HEK293 (cell line): ENCODE results near the gene CEP112.

ENCODE experiments used
- CTCF ChIA-PET: fragments of 350-600 bp; formaldehyde crosslinking; extraction: SDS; loops from one replicate; lab custom pipeline; 2021; ENCODE audit warnings: antibody characterized with exemption; lab: Yijun Ruan, JAX
- POLR2A ChIA-PET: fragments of 300-600 bp; formaldehyde crosslinking; extraction: SDS; loops from one replicate; lab custom pipeline; 2020; ENCODE audit warnings: antibody characterized with exemption, inconsistent platforms; lab: Yijun Ruan, JAX
- H3K27ac ChIP-seq: fragments of 200-500 bp; sonication (Bioruptor generic); 2 replicates; pipeline ENCODE4 v1.5.1; 2014; ENCODE audit warnings: low read depth, low read length, control low read depth, inconsistent platforms; ENCODE audit errors: extremely low read depth
- H3K36me3 ChIP-seq, 2 experiments: fragments of 200-500 bp in 1 of 2; sonication (Bioruptor generic) in 1 of 2; 1 replicate in 1 of 2; 2 replicates in 1 of 2; pipeline ENCODE4 v1.5.1; 2014 to 2017; ENCODE audit warnings: inconsistent platforms in 2 of 2, low read length in 2 of 2; ENCODE audit not compliant: control insufficient read depth in 2 of 2, insufficient read depth in 1 of 2
- H3K4me1 ChIP-seq: fragments of 200-500 bp; sonication (Bioruptor generic); 2 replicates; pipeline ENCODE4 v1.5.1; 2014; ENCODE audit warnings: mild to moderate bottlenecking, low read length, inconsistent platforms; ENCODE audit not compliant: control insufficient read depth, insufficient read depth
- H3K4me3 ChIP-seq: 2 replicates; pipeline ENCODE4 v1.5.1; 2011; ENCODE audit warnings: low read depth, mild to moderate bottlenecking, control low read depth, low read length, moderate library complexity
- H3K9me3 ChIP-seq: fragments of 200-500 bp; sonication (Bioruptor generic); 2 replicates; pipeline ENCODE4 v1.5.1; 2014; ENCODE audit warnings: low read depth, low read length, inconsistent platforms; ENCODE audit not compliant: control insufficient read depth, insufficient read depth
- BCL11B ChIP-seq: fragments of 450-650 bp; formaldehyde crosslinking; IDR thresholded peaks from 2 replicates; pipeline ENCODE4 v1.5.1; 2016; ENCODE audit warnings: low read depth, missing biosample characterization, missing genetic modification characterization
- GLI2 ChIP-seq: fragments of 450-650 bp; formaldehyde crosslinking; IDR thresholded peaks from 2 replicates; pipeline ENCODE4; 2017; ENCODE audit warnings: missing biosample characterization, missing genetic modification characterization, low read depth, borderline replicate concordance
- GLIS1 ChIP-seq: fragments of 450-650 bp; formaldehyde crosslinking; IDR thresholded peaks from 2 replicates; pipeline ENCODE4 v1.5.1; 2016; ENCODE audit warnings: missing biosample characterization, missing genetic modification characterization
- KLF1 ChIP-seq: fragments of 450-650 bp; formaldehyde crosslinking; IDR thresholded peaks from 2 replicates; pipeline ENCODE4 v1.5.1; 2016; ENCODE audit warnings: missing biosample characterization, missing genetic modification characterization
- SCRT1 ChIP-seq: fragments of 450-650 bp; formaldehyde crosslinking; IDR thresholded peaks from 2 replicates; pipeline ENCODE4 v1.5.1; 2016; ENCODE audit warnings: missing biosample characterization, missing genetic modification characterization, borderline replicate concordance
- SP7 ChIP-seq: fragments of 450-650 bp; formaldehyde crosslinking; IDR thresholded peaks from 2 replicates; pipeline ENCODE4 v1.5.1; 2016; ENCODE audit warnings: missing biosample characterization, missing genetic modification characterization
- TCF7L2 ChIP-seq: IDR thresholded peaks from 2 replicates; pipeline ENCODE4 v1.6.1; 2011; ENCODE audit warnings: low read depth, mild to moderate bottlenecking, inconsistent platforms, low read length, moderate library complexity, borderline replicate concordance
- YY2 ChIP-seq: fragments of 450-650 bp; formaldehyde crosslinking; IDR thresholded peaks from 2 replicates; pipeline ENCODE4 v1.5.1; 2016; ENCODE audit warnings: missing biosample characterization, missing genetic modification characterization
- ZEB2 ChIP-seq: fragments of 450-650 bp; formaldehyde crosslinking; IDR thresholded peaks from 2 replicates; pipeline ENCODE4 v1.5.1; 2016; ENCODE audit warnings: missing biosample characterization, missing genetic modification characterization
- ZFP3 ChIP-seq: fragments of 450-650 bp; formaldehyde crosslinking; IDR thresholded peaks from 2 replicates; pipeline ENCODE4 v1.5.1; 2016; ENCODE audit warnings: low read depth, missing biosample characterization, missing genetic modification characterization
- ZFP69B ChIP-seq: fragments of 450-650 bp; formaldehyde crosslinking; IDR thresholded peaks from 2 replicates; pipeline ENCODE4 v1.5.1; 2016; ENCODE audit warnings: missing biosample characterization, missing genetic modification characterization
- ZNF133 ChIP-seq: fragments of 450-650 bp; formaldehyde crosslinking; IDR thresholded peaks from 2 replicates; pipeline ENCODE4 v1.5.1; 2016; ENCODE audit warnings: missing biosample characterization, missing genetic modification characterization
- ZNF146 ChIP-seq: fragments of 450-650 bp; formaldehyde crosslinking; IDR thresholded peaks from 2 replicates; pipeline ENCODE4 v1.5.1; 2016; ENCODE audit warnings: missing biosample characterization, missing genetic modification characterization
- ZNF221 ChIP-seq: fragments of 450-650 bp; formaldehyde crosslinking; IDR thresholded peaks from 2 replicates; pipeline ENCODE4 v1.5.1; 2017; ENCODE audit warnings: missing biosample characterization, missing genetic modification characterization, borderline replicate concordance
- ZNF23 ChIP-seq: fragments of 450-650 bp; formaldehyde crosslinking; IDR thresholded peaks from 2 replicates; pipeline ENCODE4 v1.5.1; 2016; ENCODE audit warnings: missing biosample characterization, missing genetic modification characterization, borderline replicate concordance
- ZNF37A ChIP-seq: fragments of 450-650 bp; IDR thresholded peaks from 2 replicates; pipeline ENCODE4 v1.5.1; 2018; ENCODE audit warnings: missing biosample characterization, missing genetic modification characterization
- ZNF529 ChIP-seq: fragments of 450-650 bp; formaldehyde crosslinking; IDR thresholded peaks from 2 replicates; pipeline ENCODE4 v1.5.1; 2017; ENCODE audit warnings: missing genetic modification characterization, missing biosample characterization; ENCODE audit not compliant: insufficient replicate concordance
- ZNF530 ChIP-seq: fragments of 450-650 bp; formaldehyde crosslinking; IDR thresholded peaks from 2 replicates; pipeline ENCODE4 v1.5.1; 2016; ENCODE audit warnings: low read depth, missing biosample characterization, missing genetic modification characterization
- ZNF544 ChIP-seq: fragments of 450-650 bp; formaldehyde crosslinking; IDR thresholded peaks from 2 replicates; pipeline ENCODE4 v1.5.0; 2017; ENCODE audit warnings: missing biosample characterization, missing genetic modification characterization
- ZNF549 ChIP-seq: fragments of 450-650 bp; IDR thresholded peaks from 2 replicates; pipeline ENCODE4 v1.5.1; 2018; ENCODE audit warnings: missing biosample characterization, missing genetic modification characterization, mild to moderate bottlenecking, inconsistent platforms, moderate library complexity
- ZNF624 ChIP-seq: fragments of 450-650 bp; formaldehyde crosslinking; IDR thresholded peaks from 2 replicates; pipeline ENCODE4 v1.5.1; 2017; ENCODE audit warnings: missing biosample characterization, missing genetic modification characterization
- ZNF654 ChIP-seq: fragments of 450-650 bp; formaldehyde crosslinking; IDR thresholded peaks from 2 replicates; pipeline ENCODE4 v1.5.1; 2016; ENCODE audit warnings: low read depth, missing biosample characterization, missing genetic modification characterization
- ZNF670 ChIP-seq: fragments of 450-650 bp; formaldehyde crosslinking; IDR thresholded peaks from 2 replicates; pipeline ENCODE4 v1.5.1; 2016; ENCODE audit warnings: missing biosample characterization, missing genetic modification characterization, low read depth
- ZNF76 ChIP-seq: fragments of 450-650 bp; formaldehyde crosslinking; IDR thresholded peaks from 2 replicates; pipeline ENCODE4; 2016; ENCODE audit warnings: low read depth, missing biosample characterization, missing genetic modification characterization, borderline replicate concordance
- ZNF777 ChIP-seq: fragments of 450-650 bp; formaldehyde crosslinking; IDR thresholded peaks from 2 replicates; pipeline ENCODE4 v1.5.1; 2017; ENCODE audit warnings: missing biosample characterization, missing genetic modification characterization, borderline replicate concordance
- ZNF843 ChIP-seq: fragments of 450-650 bp; formaldehyde crosslinking; IDR thresholded peaks from 2 replicates; pipeline ENCODE4 v1.5.1; 2016; ENCODE audit warnings: missing biosample characterization, missing genetic modification characterization
- TF ChIP-seq, protein P1 (sequence below): fragments of 450-650 bp; formaldehyde crosslinking; IDR thresholded peaks from 2 replicates; pipeline ENCODE4 v1.5.1; 2017; ENCODE audit warnings: missing biosample characterization, missing genetic modification characterization
- TF ChIP-seq, protein P2 (sequence below): fragments of 450-650 bp; formaldehyde crosslinking; IDR thresholded peaks from 2 replicates; pipeline ENCODE4 v1.5.1; 2016; ENCODE audit warnings: missing biosample characterization, missing genetic modification characterization, low read depth
- TF ChIP-seq, protein P3 (sequence below): fragments of 450-650 bp; formaldehyde crosslinking; IDR thresholded peaks from 2 replicates; pipeline ENCODE4 v1.5.0; 2017; ENCODE audit warnings: missing biosample characterization, missing genetic modification characterization, borderline replicate concordance
- TF ChIP-seq, protein P4 (sequence below): fragments of 450-650 bp; formaldehyde crosslinking; IDR thresholded peaks from 2 replicates; pipeline ENCODE4 v1.5.1; 2016; ENCODE audit warnings: missing biosample characterization, missing genetic modification characterization

Gene CEP112

DNA sequence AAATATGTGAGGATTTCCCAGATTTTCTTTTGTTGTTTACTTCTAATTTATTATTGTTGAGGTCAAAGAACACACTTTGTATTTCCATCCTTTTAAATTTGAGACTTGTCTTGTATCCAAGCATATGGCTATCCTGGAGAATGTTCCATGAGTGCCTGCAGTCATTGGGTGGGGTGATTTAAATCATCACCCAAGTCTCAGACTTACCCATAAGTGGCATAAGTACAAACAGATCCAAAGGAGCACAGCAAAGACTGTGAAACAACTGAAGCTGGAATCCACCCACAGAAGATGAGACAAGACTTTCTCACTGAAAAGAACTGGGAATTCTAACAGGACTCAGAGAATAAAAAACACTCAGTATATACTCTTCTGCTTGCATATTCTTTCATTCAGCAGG, 239.9 kb downstream of the CEP112 start:
- Histone ChIP-seq H3K36me3 (no peaks in the 10 kb centered on the region; a peak in 1 of 3 replicates), H3K4me1 (no peaks in the 10 kb centered on the region; the same call in 1 of the 2 replicates), H3K27ac (no peak overlapping the region), H3K4me3 (no peak overlapping the region), H3K9me3 (no peaks in the 10 kb centered on the region)
- ChIA-PET CTCF (no interaction called here), POLR2A (no interaction called here)
- TF ChIP-seq ZNF76: no peak
- TF ChIP-seq ZNF221: no peak
- no peak for TF ChIP-seq ZNF624
- no peak for TF ChIP-seq ZFP69B (tag by site-specific recombination)
- TF ChIP-seq, protein P1, sequence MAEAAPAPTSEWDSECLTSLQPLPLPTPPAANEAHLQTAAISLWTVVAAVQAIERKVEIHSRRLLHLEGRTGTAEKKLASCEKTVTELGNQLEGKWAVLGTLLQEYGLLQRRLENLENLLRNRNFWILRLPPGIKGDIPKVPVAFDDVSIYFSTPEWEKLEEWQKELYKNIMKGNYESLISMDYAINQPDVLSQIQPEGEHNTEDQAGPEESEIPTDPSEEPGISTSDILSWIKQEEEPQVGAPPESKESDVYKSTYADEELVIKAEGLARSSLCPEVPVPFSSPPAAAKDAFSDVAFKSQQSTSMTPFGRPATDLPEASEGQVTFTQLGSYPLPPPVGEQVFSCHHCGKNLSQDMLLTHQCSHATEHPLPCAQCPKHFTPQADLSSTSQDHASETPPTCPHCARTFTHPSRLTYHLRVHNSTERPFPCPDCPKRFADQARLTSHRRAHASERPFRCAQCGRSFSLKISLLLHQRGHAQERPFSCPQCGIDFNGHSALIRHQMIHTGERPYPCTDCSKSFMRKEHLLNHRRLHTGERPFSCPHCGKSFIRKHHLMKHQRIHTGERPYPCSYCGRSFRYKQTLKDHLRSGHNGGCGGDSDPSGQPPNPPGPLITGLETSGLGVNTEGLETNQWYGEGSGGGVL (tag by site-specific recombination): no peak
- no peak for TF ChIP-seq ZNF133 (tag by site-specific recombination)
- TF ChIP-seq ZNF670 (tag by site-specific recombination): no peak
- no peak for TF ChIP-seq SCRT1 (tag by site-specific recombination)
- no peak for TF ChIP-seq ZNF549 (tag by site-specific recombination)
- no peak for TF ChIP-seq ZNF529 (tag by site-specific recombination)
- no peak for TF ChIP-seq ZNF777 (tag by site-specific recombination)
- no peak for TF ChIP-seq KLF1 (tag by site-specific recombination)
- TF ChIP-seq ZFP3 (tag by site-specific recombination): no peak
- TF ChIP-seq ZNF843 (tag by site-specific recombination): no peak
- TF ChIP-seq, protein P2, sequence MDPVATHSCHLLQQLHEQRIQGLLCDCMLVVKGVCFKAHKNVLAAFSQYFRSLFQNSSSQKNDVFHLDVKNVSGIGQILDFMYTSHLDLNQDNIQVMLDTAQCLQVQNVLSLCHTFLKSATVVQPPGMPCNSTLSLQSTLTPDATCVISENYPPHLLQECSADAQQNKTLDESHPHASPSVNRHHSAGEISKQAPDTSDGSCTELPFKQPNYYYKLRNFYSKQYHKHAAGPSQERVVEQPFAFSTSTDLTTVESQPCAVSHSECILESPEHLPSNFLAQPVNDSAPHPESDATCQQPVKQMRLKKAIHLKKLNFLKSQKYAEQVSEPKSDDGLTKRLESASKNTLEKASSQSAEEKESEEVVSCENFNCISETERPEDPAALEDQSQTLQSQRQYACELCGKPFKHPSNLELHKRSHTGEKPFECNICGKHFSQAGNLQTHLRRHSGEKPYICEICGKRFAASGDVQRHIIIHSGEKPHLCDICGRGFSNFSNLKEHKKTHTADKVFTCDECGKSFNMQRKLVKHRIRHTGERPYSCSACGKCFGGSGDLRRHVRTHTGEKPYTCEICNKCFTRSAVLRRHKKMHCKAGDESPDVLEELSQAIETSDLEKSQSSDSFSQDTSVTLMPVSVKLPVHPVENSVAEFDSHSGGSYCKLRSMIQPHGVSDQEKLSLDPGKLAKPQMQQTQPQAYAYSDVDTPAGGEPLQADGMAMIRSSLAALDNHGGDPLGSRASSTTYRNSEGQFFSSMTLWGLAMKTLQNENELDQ (tag by site-specific recombination): no peak
- no peak for TF ChIP-seq ZNF146 (tag by site-specific recombination)
- TF ChIP-seq ZEB2: no peak
- TF ChIP-seq SP7 (tag by site-specific recombination): no peak
- TF ChIP-seq ZNF530: no peak
- no peak for TF ChIP-seq ZNF37A (tag by site-specific recombination)

DNA sequence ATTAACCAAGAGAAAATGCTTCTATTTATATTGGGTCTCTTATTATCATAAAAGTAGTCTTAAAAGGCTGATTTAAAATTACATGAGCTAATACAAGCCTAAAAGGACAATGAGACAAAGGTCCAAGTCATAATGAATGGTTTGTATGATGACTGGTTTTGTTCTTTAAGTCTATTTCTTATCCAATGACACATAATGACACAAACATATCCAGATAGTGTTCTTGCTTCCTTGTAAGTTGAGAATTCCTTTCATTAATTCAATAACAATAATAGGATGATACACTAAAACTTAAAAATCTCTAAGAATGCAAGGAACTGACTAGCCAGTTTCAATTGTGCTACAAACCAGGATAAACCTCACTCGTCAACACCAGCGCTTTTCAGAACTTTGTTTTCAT, 244.1 kb downstream of the CEP112 start:
- ChIA-PET POLR2A (interaction anchor here (0.5 kb wide), 1 partner anchor 182 kb away, joined by 4 read pairs; no protein-coding TSS in a partner anchor), CTCF (no interaction called here)
- Histone ChIP-seq H3K9me3 (no peaks in the 10 kb centered on the region), H3K4me3 (no peak overlapping the region), H3K4me1 (no peaks in the 10 kb centered on the region), H3K36me3 (no peaks in the 10 kb centered on the region; a peak in 1 of 3 replicates), H3K27ac (no peak overlapping the region)
- TF ChIP-seq ZNF544 (tag by site-specific recombination) (no peak), ZNF654 (tag by site-specific recombination) (no peak), GLI2 (tag by site-specific recombination) (no peak), ZNF23 (tag by site-specific recombination) (no peak), GLIS1 (tag by site-specific recombination) (no peak), ZNF670 (tag by site-specific recombination) (no peak), BCL11B (no peak), TCF7L2 (no peak), ZNF549 (tag by site-specific recombination) (no peak), YY2 (tag by site-specific recombination) (no peak)
- TF ChIP-seq, protein P3, sequence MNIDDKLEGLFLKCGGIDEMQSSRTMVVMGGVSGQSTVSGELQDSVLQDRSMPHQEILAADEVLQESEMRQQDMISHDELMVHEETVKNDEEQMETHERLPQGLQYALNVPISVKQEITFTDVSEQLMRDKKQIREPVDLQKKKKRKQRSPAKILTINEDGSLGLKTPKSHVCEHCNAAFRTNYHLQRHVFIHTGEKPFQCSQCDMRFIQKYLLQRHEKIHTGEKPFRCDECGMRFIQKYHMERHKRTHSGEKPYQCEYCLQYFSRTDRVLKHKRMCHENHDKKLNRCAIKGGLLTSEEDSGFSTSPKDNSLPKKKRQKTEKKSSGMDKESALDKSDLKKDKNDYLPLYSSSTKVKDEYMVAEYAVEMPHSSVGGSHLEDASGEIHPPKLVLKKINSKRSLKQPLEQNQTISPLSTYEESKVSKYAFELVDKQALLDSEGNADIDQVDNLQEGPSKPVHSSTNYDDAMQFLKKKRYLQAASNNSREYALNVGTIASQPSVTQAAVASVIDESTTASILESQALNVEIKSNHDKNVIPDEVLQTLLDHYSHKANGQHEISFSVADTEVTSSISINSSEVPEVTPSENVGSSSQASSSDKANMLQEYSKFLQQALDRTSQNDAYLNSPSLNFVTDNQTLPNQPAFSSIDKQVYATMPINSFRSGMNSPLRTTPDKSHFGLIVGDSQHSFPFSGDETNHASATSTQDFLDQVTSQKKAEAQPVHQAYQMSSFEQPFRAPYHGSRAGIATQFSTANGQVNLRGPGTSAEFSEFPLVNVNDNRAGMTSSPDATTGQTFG (tag by site-specific recombination): no peak
- TF ChIP-seq, protein P4, sequence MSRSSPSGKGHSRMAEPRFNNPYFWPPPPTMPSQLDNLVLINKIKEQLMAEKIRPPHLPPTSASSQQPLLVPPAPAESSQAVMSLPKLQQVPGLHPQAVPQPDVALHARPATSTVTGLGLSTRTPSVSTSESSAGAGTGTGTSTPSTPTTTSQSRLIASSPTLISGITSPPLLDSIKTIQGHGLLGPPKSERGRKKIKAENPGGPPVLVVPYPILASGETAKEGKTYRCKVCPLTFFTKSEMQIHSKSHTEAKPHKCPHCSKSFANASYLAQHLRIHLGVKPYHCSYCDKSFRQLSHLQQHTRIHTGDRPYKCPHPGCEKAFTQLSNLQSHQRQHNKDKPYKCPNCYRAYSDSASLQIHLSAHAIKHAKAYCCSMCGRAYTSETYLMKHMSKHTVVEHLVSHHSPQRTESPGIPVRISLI (tag by site-specific recombination): no peak
